Adrenal gland (tissue), 12 donors: ENCODE data around the gene UNC13D. TPM values are rescaled to one million over a fixed set of nuclear protein-coding genes. Genes with fewer than 3 reads are reported as not detected.
A peak's percentile ranks its signal among the peaks of the same experiment; 100 is the strongest.
"Not testable (repeated sequence)": the region's sequence is repeated elsewhere in the genome, so short reads cannot be mapped to it uniquely, and the experiment has no call there.

Experiments
- DNase-seq, 7 donors: peaks; one replicate each; pipeline ENCODE4 v3.0.0-alpha.2; 2019 to 2020
- H3K27ac ChIP-seq, 5 donors: fragments of 200-600 bp; sonication (generic) in 4 of 5; 1 replicate in 3 of 5; 2 replicates in 2 of 5; pipeline versions ENCODE4 v1.5.1 to v1.8.0; 2016 to 2020; ENCODE audit warnings: mild to moderate bottlenecking in 1 of 5
- H3K27me3 ChIP-seq: fragments of 200-600 bp; 2 replicates; pipeline ENCODE4 v1.8.0; 2021
- H3K36me3 ChIP-seq, 2 donors: fragments of 200-600 bp; replicated peaks in 1 of 2; 1 replicate in 1 of 2; 2 replicates in 1 of 2; pipeline versions ENCODE4 v1.5.1 to v1.8.0; 2018 to 2022
- H3K4me1 ChIP-seq, 2 donors: fragments of 200-600 bp; replicated peaks in 1 of 2; 1 replicate in 1 of 2; 2 replicates in 1 of 2; pipeline versions ENCODE4 v1.5.1 to v1.8.0; 2018 to 2021
- H3K4me3 ChIP-seq, 4 donors: fragments of 200-600 bp; sonication (generic) in 3 of 4; one replicate each; pipeline ENCODE4 v1.5.1; 2016 to 2018
- H3K9me3 ChIP-seq, 3 donors: fragments of 200-600 bp; sonication (generic) in 1 of 3; replicated peaks in 1 of 3; 1 replicate in 2 of 3; 2 replicates in 1 of 3; pipeline versions ENCODE4 v1.5.1 to v1.8.0; 2016 to 2021
- POLR2A ChIP-seq, 2 donors: fragments of 450-650 bp; IDR thresholded peaks; one replicate each; pipeline ENCODE4 v1.6.1; 2017; ENCODE audit warnings: antibody characterized with exemption in 2 of 2, mild to moderate bottlenecking in 2 of 2, moderate library complexity in 1 of 2
- WGBS, 4 donors: extraction: QIAGEN DNeasy Blood & Tissue Kit in 2 of 4; methylation state at CpG; one replicate each; pipeline versions ENCODE4 v1.1.5 to v1.1.7; 2013 to 2017; 5-methylcytosine and 5-hydroxymethylcytosine counted together
- intact Hi-C, 2 donors: fragments of 100-400 bp; cut with DNase I; formaldehyde crosslinking; loops; one replicate each; pipeline versions ENCODE4 v1.14.1 to v1.15.0; 2022 to 2023
- microRNA-seq, 3 donors: library from miRNA; unstranded; fragments of <30 nt; microRNA quantifications; one replicate each; pipeline ENCODE4, GENCODE V29; 2017 to 2020
- polyA plus RNA-seq, 3 donors: library from polyadenylated mRNA; stranded (reverse); fragments of 200-250 nt in 2 of 3; fragments of 350-450 nt in 1 of 3; fragmentation: Illumina TruSeq in 1 of 3; extraction: RNeasy Lipid Tissue Mini Kit (QIAGEN cat#74804) in 1 of 3; gene quantifications; one replicate each; pipeline ENCODE4 v1.2.3, GENCODE V29; 2013 to 2014
- total RNA-seq, 9 donors: library from RNA; depleted of rRNA in 4 of 9; stranded (reverse); fragments of >200 nt in 4 of 9; fragments of 120-200 nt in 1 of 9; fragmentation: NEBNext Ultra II Directional in 1 of 9; extraction: Animal tissue kit (Norgen Biotek cat#: 25700) in 1 of 9; gene quantifications; one replicate each; pipeline versions ENCODE4 v1.1.0 to v1.2.4, GENCODE V29; 2013 to 2023
- TF ChIP-seq, protein P1 (sequence below), 6 experiments: fragments of 450-650 bp in 4 of 6; fragments of 200-600 bp in 2 of 6; sonication (generic) in 1 of 6; IDR thresholded peaks; 1 replicate in 5 of 6; 2 replicates in 1 of 6; pipeline versions ENCODE4 v1.5.1 to v1.8.0; 2016 to 2021; ENCODE audit warnings: antibody characterized with exemption in 6 of 6, mild to moderate bottlenecking in 2 of 6, moderate library complexity in 1 of 6
- donor health status: healthy with polysubstance abuse.
- donor health status: Bipolar disorder and iron deficiency.
- donor health status: DM: yes; HTN: yes; CAD: no.
- donor health status: DM: no; HTN: no; CAD: no.
- donor health status: DM: no; HTN: no; CAD: no.
- donor health status: DM: yes; HTN: yes; CAD: no.

Gene UNC13D
- total and polyA plus RNA-seq, 12 donors, result 3.0 to 47.5 (median 13.8) TPM

DNA sequence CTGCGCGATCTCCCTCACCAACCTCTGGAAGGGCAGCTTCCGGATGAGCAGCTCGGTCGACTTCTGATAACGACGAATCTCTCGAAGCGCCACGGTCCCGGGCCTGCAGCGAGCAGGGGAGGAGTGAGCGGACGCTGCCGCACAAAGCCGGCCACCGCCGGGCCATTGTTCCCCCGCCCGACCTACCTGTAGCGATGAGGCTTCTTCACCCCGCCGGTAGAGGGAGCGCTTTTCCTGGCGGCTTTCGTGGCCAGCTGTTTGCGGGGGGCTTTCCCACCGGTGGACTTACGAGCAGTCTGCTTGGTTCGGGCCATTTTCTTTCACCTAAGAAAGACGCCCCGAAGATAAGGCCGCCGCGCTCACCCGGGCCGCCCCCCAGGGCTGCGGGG lies 65.3 kb downstream of the UNC13D start:
- no peaks in the 10 kb centered on the region for H3K9me3 ChIP-seq
- 0 to 1% (median 0%) methylated on average over 20 to 38 of the region's 38 CpGs for WGBS, 4 donors
- H3K27ac ChIP-seq, result peak overlapping the region; percentile 94 to 99 (median 98)
- no peak for DNase-seq
- H3K36me3 ChIP-seq, result peaks cover 0 to 29% of the 10 kb centered on the region in 2 donors
- TF ChIP-seq POLR2A (IDR thresholded peaks at IDR 0.05), result no peak
- TF ChIP-seq, protein P1, sequence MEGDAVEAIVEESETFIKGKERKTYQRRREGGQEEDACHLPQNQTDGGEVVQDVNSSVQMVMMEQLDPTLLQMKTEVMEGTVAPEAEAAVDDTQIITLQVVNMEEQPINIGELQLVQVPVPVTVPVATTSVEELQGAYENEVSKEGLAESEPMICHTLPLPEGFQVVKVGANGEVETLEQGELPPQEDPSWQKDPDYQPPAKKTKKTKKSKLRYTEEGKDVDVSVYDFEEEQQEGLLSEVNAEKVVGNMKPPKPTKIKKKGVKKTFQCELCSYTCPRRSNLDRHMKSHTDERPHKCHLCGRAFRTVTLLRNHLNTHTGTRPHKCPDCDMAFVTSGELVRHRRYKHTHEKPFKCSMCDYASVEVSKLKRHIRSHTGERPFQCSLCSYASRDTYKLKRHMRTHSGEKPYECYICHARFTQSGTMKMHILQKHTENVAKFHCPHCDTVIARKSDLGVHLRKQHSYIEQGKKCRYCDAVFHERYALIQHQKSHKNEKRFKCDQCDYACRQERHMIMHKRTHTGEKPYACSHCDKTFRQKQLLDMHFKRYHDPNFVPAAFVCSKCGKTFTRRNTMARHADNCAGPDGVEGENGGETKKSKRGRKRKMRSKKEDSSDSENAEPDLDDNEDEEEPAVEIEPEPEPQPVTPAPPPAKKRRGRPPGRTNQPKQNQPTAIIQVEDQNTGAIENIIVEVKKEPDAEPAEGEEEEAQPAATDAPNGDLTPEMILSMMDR (IDR thresholded peaks at IDR 0.05), result peak; percentile 15 to 70 (median 54)
- peaks cover 16 to 29% of the 10 kb centered on the region in 2 donors for H3K4me1 ChIP-seq
- intact Hi-C loops, result loop anchor here in 1 of 2 donors (10.0 kb wide), 1 partner anchor 116 kb away; the partner anchor contains the start of gene TRIM65
- H3K27me3 ChIP-seq, result no peaks in the 10 kb centered on the region
- H3K4me3 ChIP-seq, result peak overlapping the region; percentile 78 to 93 (median 82)

GRCh38 chr17:75778066-75778860 lies 65.9 kb downstream of the UNC13D start:
- not testable (repeated sequence) for H3K27me3 ChIP-seq, H3K9me3 ChIP-seq
- peak in 2 of 7 donors; percentile 46 to 52 for DNase-seq
- WGBS, 4 donors, result 1 to 2% (median 1%) methylated on average over 10 to 19 of the region's 19 CpGs
- intact Hi-C loops, result loop anchor here in 1 of 2 donors (10.0 kb wide), 1 partner anchor 117 kb away; the partner anchor contains the start of gene TRIM65
- H3K4me3 ChIP-seq, result peak overlapping the region; percentile 78 to 93 (median 82)
- peaks cover 0 to 29% of the 10 kb centered on the region in 2 donors for H3K36me3 ChIP-seq
- peak overlapping the region in 4 of 5 donors; percentile 95 to 99 (median 98) for H3K27ac ChIP-seq
- H3K4me1 ChIP-seq, result peaks cover 16 to 23% of the 10 kb centered on the region in 2 donors

DNA sequence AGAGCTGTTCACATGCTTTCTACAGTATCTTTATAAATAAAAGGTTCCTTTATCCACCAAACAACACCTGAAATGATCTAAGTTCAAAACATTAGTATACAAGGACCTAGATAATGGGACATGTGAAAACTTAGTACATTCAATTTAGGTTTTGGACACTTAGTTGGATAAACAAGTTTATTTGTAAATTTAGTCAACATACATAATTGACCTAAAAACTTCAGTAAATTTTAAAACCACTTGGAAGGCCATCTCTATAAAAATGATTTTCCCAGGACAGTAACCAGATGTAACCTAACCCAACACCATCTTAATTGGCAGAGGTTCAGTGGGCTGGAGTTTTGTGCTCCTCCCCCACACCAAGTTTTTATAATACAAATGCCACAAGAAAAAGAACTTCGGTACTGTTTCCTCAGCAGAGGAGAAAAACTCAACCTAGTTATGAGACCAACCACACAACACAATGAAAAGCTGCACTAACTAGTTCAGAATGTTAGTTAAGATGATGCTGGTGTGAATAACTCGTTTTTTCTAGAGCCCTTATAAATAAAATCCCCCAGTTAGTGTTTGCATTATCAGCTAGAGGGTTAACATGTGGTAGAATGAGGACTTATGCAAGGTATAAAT lies 66.8 kb downstream of the UNC13D start:
- WGBS, 4 donors, result 0 to 10% (median 4%) methylated on average over 2 of the region's 2 CpGs
- peak overlapping the region in 2 of 4 donors; percentile 78 to 85 for H3K4me3 ChIP-seq
- TF ChIP-seq, protein P1 (IDR thresholded peaks at IDR 0.05), result no peak
- H3K36me3 ChIP-seq, result peaks cover 0 to 29% of the 10 kb centered on the region in 2 donors
- H3K27me3 ChIP-seq, result no peaks in the 10 kb centered on the region
- H3K4me1 ChIP-seq, result peaks cover 16 to 20% of the 10 kb centered on the region in 2 donors
- no peaks in the 10 kb centered on the region for H3K9me3 ChIP-seq
- DNase-seq, result peak in 3 of 7 donors; percentile 14 to 54 (median 31)
- intact Hi-C loops, result loop anchor here in 1 of 2 donors (10.0 kb wide), 1 partner anchor 117 kb away; the partner anchor contains the start of gene TRIM65
- peak overlapping the region in 3 of 5 donors; percentile 76 to 99 (median 95) for H3K27ac ChIP-seq

Small RNA genes lying within 50 kb of the gene (microRNA-seq; reads per million reads assigned to microRNA genes)
- 0.45 to 3.1 (median 1.1) reads per million in 3 donors for gene MIR4738

Other genes with a start within 250 kb of the UNC13D start
- 1 to 10 TPM in 1 of 9 donors, under 1 TPM in 4, not detected in 4; 0.17 to 1.1 (median 0.55) TPM for gene SMIM5, start 211.0 kb downstream of the UNC13D start, total RNA-seq
- 1 to 10 TPM in 2 of 3 donors, under 1 TPM in 1; 0.13 to 2.6 (median 1.7) TPM for gene SMIM5, start 211.0 kb downstream of the UNC13D start, polyA plus RNA-seq
- 10 to 100 TPM; 13.9 to 49.6 (median 29.5) TPM for gene RECQL5, start 177.2 kb downstream of the UNC13D start, total RNA-seq
- 100 to 1,000 TPM in 1 of 3 donors, 10 to 100 TPM in 2; 11.2 to 188 (median 64.9) TPM for gene RECQL5, start 177.2 kb downstream of the UNC13D start, polyA plus RNA-seq
- 100 to 1,000 TPM in 1 of 9 donors, 10 to 100 TPM in 8; 45.3 to 100 (median 64.3) TPM for gene SAP30BP, start 177.1 kb downstream of the UNC13D start, total RNA-seq
- gene SAP30BP, start 177.1 kb downstream of the UNC13D start, polyA plus RNA-seq, result 100 to 1,000 TPM in 2 of 3 donors, 10 to 100 TPM in 1; 73.4 to 130 (median 121) TPM
- 1 to 10 TPM in 8 of 9 donors, under 1 TPM in 1; 1.00 to 9.4 (median 5.6) TPM for gene ITGB4, start 122.9 kb downstream of the UNC13D start, total RNA-seq
- gene ITGB4, start 122.9 kb downstream of the UNC13D start, polyA plus RNA-seq, result 10 to 100 TPM in 2 of 3 donors, 1 to 10 TPM in 1; 1.0 to 12.5 (median 12.1) TPM
- gene GALK1, start 79.2 kb downstream of the UNC13D start, total RNA-seq, result 10 to 100 TPM; 13.9 to 47.3 (median 24.7) TPM
- 10 to 100 TPM in 2 of 3 donors, 1 to 10 TPM in 1; 1.4 to 39.1 (median 37.2) TPM for gene GALK1, start 79.2 kb downstream of the UNC13D start, polyA plus RNA-seq
- gene UNK, start 59.6 kb downstream of the UNC13D start, total RNA-seq, result 10 to 100 TPM; 15.1 to 35.5 (median 25.5) TPM
- 10 to 100 TPM; 13.6 to 45.9 (median 19.0) TPM for gene UNK, start 59.6 kb downstream of the UNC13D start, polyA plus RNA-seq
- 100 to 1,000 TPM in 8 of 9 donors, 10 to 100 TPM in 1; 60.4 to 292 (median 193) TPM for gene WBP2, start 10.9 kb upstream of the UNC13D start, total RNA-seq
- gene WBP2, start 10.9 kb upstream of the UNC13D start, polyA plus RNA-seq, result 100 to 1,000 TPM; 205 to 258 (median 258) TPM
- gene TRIM47, start 34.2 kb upstream of the UNC13D start, total RNA-seq, result 10 to 100 TPM in 7 of 9 donors, 1 to 10 TPM in 2; 2.8 to 66.1 (median 23.4) TPM
- 10 to 100 TPM in 2 of 3 donors, 1 to 10 TPM in 1; 6.0 to 42.5 (median 36.5) TPM for gene TRIM47, start 34.2 kb upstream of the UNC13D start, polyA plus RNA-seq
- gene TRIM65, start 52.5 kb upstream of the UNC13D start, total RNA-seq, result 10 to 100 TPM in 7 of 9 donors, 1 to 10 TPM in 2; 6.5 to 46.9 (median 18.6) TPM
- 10 to 100 TPM in 1 of 3 donors, 1 to 10 TPM in 2; 4.1 to 16.7 (median 5.0) TPM for gene TRIM65, start 52.5 kb upstream of the UNC13D start, polyA plus RNA-seq
- 100 to 1,000 TPM in 4 of 9 donors, 10 to 100 TPM in 5; 36.7 to 153 (median 64.2) TPM for gene MRPL38, start 60.5 kb upstream of the UNC13D start, total RNA-seq
- gene MRPL38, start 60.5 kb upstream of the UNC13D start, polyA plus RNA-seq, result 100 to 1,000 TPM in 2 of 3 donors, 10 to 100 TPM in 1; 60.3 to 214 (median 187) TPM
- 10 to 100 TPM in 8 of 9 donors, 1 to 10 TPM in 1; 4.9 to 87.6 (median 15.3) TPM for gene FBF1, start 96.6 kb upstream of the UNC13D start, total RNA-seq
- 10 to 100 TPM in 2 of 3 donors, 1 to 10 TPM in 1; 3.1 to 68.9 (median 26.7) TPM for gene FBF1, start 96.6 kb upstream of the UNC13D start, polyA plus RNA-seq
- 100 to 1,000 TPM in 2 of 9 donors, 10 to 100 TPM in 7; 60.3 to 109 (median 81.6) TPM for gene ACOX1, start 134.8 kb upstream of the UNC13D start, total RNA-seq
- 10 to 100 TPM; 28.9 to 40.3 (median 35.3) TPM for gene ACOX1, start 134.8 kb upstream of the UNC13D start, polyA plus RNA-seq
- 10 to 100 TPM; 15.3 to 27.7 (median 25.3) TPM for gene TEN1, start 134.8 kb upstream of the UNC13D start, total RNA-seq
- 10 to 100 TPM in 2 of 3 donors, 1 to 10 TPM in 1; 8.7 to 40.0 (median 33.8) TPM for gene TEN1, start 134.8 kb upstream of the UNC13D start, polyA plus RNA-seq
- gene CDK3, start 156.5 kb upstream of the UNC13D start, total RNA-seq, result 1 to 10 TPM in 5 of 9 donors, under 1 TPM in 1, not detected in 3; 0.74 to 7.9 (median 4.9) TPM
- 10 to 100 TPM in 2 of 3 donors, 1 to 10 TPM in 1; 1.2 to 56.7 (median 30.0) TPM for gene CDK3, start 156.5 kb upstream of the UNC13D start, polyA plus RNA-seq
- gene EVPL, start 182.9 kb upstream of the UNC13D start, total RNA-seq, result 1 to 10 TPM in 1 of 9 donors, under 1 TPM in 6, not detected in 2; under 0.01 to 1.8 (median 0.27) TPM
- under 1 TPM; 0.02 to 0.64 (median 0.61) TPM for gene EVPL, start 182.9 kb upstream of the UNC13D start, polyA plus RNA-seq
- gene SRP68, start 228.1 kb upstream of the UNC13D start, total RNA-seq, result 100 to 1,000 TPM in 1 of 9 donors, 10 to 100 TPM in 8; 20.3 to 113 (median 42.9) TPM
- 100 to 1,000 TPM in 1 of 3 donors, 10 to 100 TPM in 2; 33.1 to 129 (median 35.9) TPM for gene SRP68, start 228.1 kb upstream of the UNC13D start, polyA plus RNA-seq
- not detected for gene GALR2, start 230.4 kb upstream of the UNC13D start, total RNA-seq
- under 1 TPM in 1 of 3 donors, not detected in 2; 0.27 TPM for gene GALR2, start 230.4 kb upstream of the UNC13D start, polyA plus RNA-seq
- under 1 TPM in 3 of 9 donors, not detected in 6; 0.06 to 0.19 (median 0.13) TPM for gene ZACN, start 234.8 kb upstream of the UNC13D start, total RNA-seq
- gene ZACN, start 234.8 kb upstream of the UNC13D start, polyA plus RNA-seq, result 1 to 10 TPM in 2 of 3 donors, not detected in 1; 3.1 to 3.3 TPM